Measurements from ENCODE around the gene KDSR. TPM values are rescaled to one million over a fixed set of nuclear protein-coding genes. Genes with fewer than 3 reads are reported as not detected.

The KDSR gene
- total RNA-seq = 10 to 100 TPM; 31.3 to 31.5 TPM
- 10 to 100 TPM; 33.8 to 39.1 TPM for polyA plus RNA-seq (ENCODE audit: insufficient read length in 2 of 2)
- long read RNA-seq, donor 1, full-length matches to known transcripts = 16 of 47 reads
- long read RNA-seq, donor 1, partial matches to known transcripts = 0 of 47 reads
- long read RNA-seq, donor 1, other reads (novel, unspliced or antisense) = 31 of 47 reads
- long read RNA-seq, donor 2, full-length matches to known transcripts = 6 of 15 reads
- long read RNA-seq, donor 2, partial matches to known transcripts = 0 of 15 reads
- long read RNA-seq, donor 2, other reads (novel, unspliced or antisense) = 9 of 15 reads
- long read RNA-seq, donor 3, full-length matches to known transcripts = 2 of 2 reads
- long read RNA-seq, donor 3, partial matches to known transcripts = 0 of 2 reads
- long read RNA-seq, donor 3, other reads (novel, unspliced or antisense) = 0 of 2 reads
- long read RNA-seq, donor 4, full-length matches to known transcripts = 2 of 2 reads
- long read RNA-seq, donor 4, partial matches to known transcripts = 0 of 2 reads
- long read RNA-seq, donor 4, other reads (novel, unspliced or antisense) = 0 of 2 reads

- 0% methylated on average over 87 of the region's 90 CpGs for WGBS (ENCODE audit: insufficient coverage)
- Histone ChIP-seq H3K4me1 (ENCODE audit: control insufficient read depth, insufficient read depth, low read length) (peaks cover 13% of the 10 kb centered on the region), H3K4me3 (ENCODE audit: low read depth, low read length) (peak within 1 kb of the TSS; percentile 87), H3K27ac (ENCODE audit: low read depth, low read length) (peak within 1 kb of the TSS; percentile 95), H3K9me3 (ENCODE audit: control insufficient read depth, insufficient read depth, low read length) (no peaks in the 10 kb centered on the region), H3K27me3 (ENCODE audit: control insufficient read depth, insufficient read depth, low read length) (no peaks in the 10 kb centered on the region), H3K36me3 (ENCODE audit: control insufficient read depth, insufficient read depth, low read length) (no peaks in the 10 kb centered on the region)
- peak; percentile 87 to 99 (median 91) for DNase-seq (ENCODE audit: low read depth in 4 of 6, low spot score in 6 of 6)
Measured at GRCh38 chr18:63367053-63367953, at the start of gene KDSR. TSS of gene KDSR (minus strand) at chr18:63367206. CDS start at chr18:63367118, 88 bp downstream.

DNA sequence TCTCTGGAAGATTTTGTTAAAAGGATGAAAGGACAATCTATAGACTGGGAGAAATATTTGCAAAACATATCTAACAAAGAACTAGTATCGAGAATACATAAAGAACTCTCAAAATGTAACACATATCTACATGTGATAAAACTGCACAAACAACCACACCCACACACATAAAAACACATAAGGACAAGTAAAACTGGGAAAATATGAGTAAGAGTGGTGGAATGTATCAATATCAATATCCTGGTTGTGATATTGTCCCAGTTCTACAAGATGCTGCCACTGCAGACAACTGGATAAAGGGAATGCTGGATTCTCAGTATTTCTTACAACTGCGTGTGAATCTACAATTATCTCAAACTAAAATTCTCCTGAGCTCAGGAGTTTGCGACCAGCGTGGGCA lies 45.9 kb upstream of the KDSR start:
- no peak overlapping the region for H3K4me3 ChIP-seq (ENCODE audit: low read depth, low read length)
- H3K36me3 ChIP-seq (ENCODE audit: control insufficient read depth, insufficient read depth, low read length) = peaks cover 21% of the 10 kb centered on the region
- no peaks in the 10 kb centered on the region for H3K4me1 ChIP-seq (ENCODE audit: control insufficient read depth, insufficient read depth, low read length)
- DNase-seq (ENCODE audit: low read depth in 4 of 6, low spot score in 6 of 6) = no peak
- no peaks in the 10 kb centered on the region for H3K9me3 ChIP-seq (ENCODE audit: control insufficient read depth, insufficient read depth, low read length)
- no peak overlapping the region for H3K27ac ChIP-seq (ENCODE audit: low read depth, low read length)
- no peaks in the 10 kb centered on the region for H3K27me3 ChIP-seq (ENCODE audit: control insufficient read depth, insufficient read depth, low read length)
- WGBS (ENCODE audit: insufficient coverage) = no CpG with 5 or more reads among the region's 4 CpGs

GRCh38 chr18:63410792-63411191 lies 43.8 kb upstream of the KDSR start:
- no peaks in the 10 kb centered on the region for H3K9me3 ChIP-seq (ENCODE audit: control insufficient read depth, insufficient read depth, low read length)
- no peaks in the 10 kb centered on the region for H3K4me1 ChIP-seq (ENCODE audit: control insufficient read depth, insufficient read depth, low read length)
- H3K36me3 ChIP-seq (ENCODE audit: control insufficient read depth, insufficient read depth, low read length) = peaks cover 12% of the 10 kb centered on the region

DNA sequence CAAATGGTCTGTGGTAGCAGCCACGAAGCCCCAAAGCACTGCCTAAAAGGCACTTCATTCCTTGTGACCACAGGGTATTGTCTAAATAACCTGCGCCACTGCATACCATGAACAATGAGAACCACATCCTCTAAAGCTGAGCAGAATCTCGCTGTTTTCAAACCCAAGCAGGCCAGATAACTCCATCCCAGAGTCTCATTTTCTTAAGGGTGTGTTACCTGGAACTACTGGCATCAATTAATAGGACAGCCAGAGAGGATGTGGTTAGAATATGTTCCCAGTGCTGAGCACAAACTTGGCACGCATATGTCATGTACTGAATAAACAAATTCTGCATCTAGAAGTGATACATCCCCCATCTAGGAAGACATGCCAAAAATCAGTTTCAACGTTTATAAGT lies 42.3 kb upstream of the KDSR start:
- Histone ChIP-seq H3K9me3 (ENCODE audit: control insufficient read depth, insufficient read depth, low read length) (no peaks in the 10 kb centered on the region), H3K4me1 (ENCODE audit: control insufficient read depth, insufficient read depth, low read length) (no peaks in the 10 kb centered on the region), H3K27ac (ENCODE audit: low read depth, low read length) (no peak overlapping the region), H3K36me3 (ENCODE audit: control insufficient read depth, insufficient read depth, low read length) (peaks cover 10% of the 10 kb centered on the region), H3K4me3 (ENCODE audit: low read depth, low read length) (no peak overlapping the region), H3K27me3 (ENCODE audit: control insufficient read depth, insufficient read depth, low read length) (no peaks in the 10 kb centered on the region)
- DNase-seq (ENCODE audit: low read depth in 4 of 6, low spot score in 6 of 6) = no peak
- 100% methylated on average over 1 of the region's 5 CpGs for WGBS (ENCODE audit: insufficient coverage)

More at GRCh38 chr18:63410792-63411191, 43.8 kb upstream of the KDSR start:
- DNase-seq (ENCODE audit: low read depth in 4 of 6, low spot score in 6 of 6) = no peak
- Histone ChIP-seq H3K27ac (ENCODE audit: low read depth, low read length) (no peak overlapping the region), H3K27me3 (ENCODE audit: control insufficient read depth, insufficient read depth, low read length) (no peaks in the 10 kb centered on the region), H3K4me3 (ENCODE audit: low read depth, low read length) (no peak overlapping the region)
- no CpG with 5 or more reads among the region's 4 CpGs for WGBS (ENCODE audit: insufficient coverage)

DNA sequence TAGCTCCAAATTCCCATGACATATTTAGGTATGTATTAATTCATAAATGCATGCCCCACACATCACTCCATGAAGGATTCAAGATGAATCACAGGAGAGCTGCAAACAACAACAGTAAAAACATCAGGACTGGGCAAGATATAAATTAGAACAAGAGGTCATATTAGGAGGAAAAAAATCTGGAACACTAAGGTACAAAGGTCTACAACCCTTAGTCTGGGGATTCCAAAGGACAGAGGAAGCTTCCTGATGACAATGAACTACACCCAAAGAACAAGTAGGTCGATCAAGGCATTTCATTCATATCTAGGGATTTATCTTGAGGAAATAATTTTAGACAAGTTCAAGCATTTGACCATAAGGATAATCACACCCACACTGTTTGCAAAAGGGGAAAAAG lies 40.7 kb upstream of the KDSR start:
- Histone ChIP-seq H3K9me3 (ENCODE audit: control insufficient read depth, insufficient read depth, low read length) (no peaks in the 10 kb centered on the region), H3K27me3 (ENCODE audit: control insufficient read depth, insufficient read depth, low read length) (no peaks in the 10 kb centered on the region), H3K4me3 (ENCODE audit: low read depth, low read length) (no peak overlapping the region), H3K36me3 (ENCODE audit: control insufficient read depth, insufficient read depth, low read length) (peaks cover 9% of the 10 kb centered on the region), H3K27ac (ENCODE audit: low read depth, low read length) (no peak overlapping the region), H3K4me1 (ENCODE audit: control insufficient read depth, insufficient read depth, low read length) (no peaks in the 10 kb centered on the region)
- DNase-seq (ENCODE audit: low read depth in 4 of 6, low spot score in 6 of 6) = no peak
- no CpG with 5 or more reads among the region's 1 CpG for WGBS (ENCODE audit: insufficient coverage)

GRCh38 chr18:63405986-63406385 lies 39.0 kb upstream of the KDSR start:
- Histone ChIP-seq H3K27ac (ENCODE audit: low read depth, low read length) (no peak overlapping the region), H3K36me3 (ENCODE audit: control insufficient read depth, insufficient read depth, low read length) (peaks cover 21% of the 10 kb centered on the region), H3K9me3 (ENCODE audit: control insufficient read depth, insufficient read depth, low read length) (no peaks in the 10 kb centered on the region), H3K4me1 (ENCODE audit: control insufficient read depth, insufficient read depth, low read length) (no peaks in the 10 kb centered on the region), H3K27me3 (ENCODE audit: control insufficient read depth, insufficient read depth, low read length) (no peaks in the 10 kb centered on the region), H3K4me3 (ENCODE audit: low read depth, low read length) (no peak overlapping the region)
- DNase-seq (ENCODE audit: low read depth in 4 of 6, low spot score in 6 of 6) = no peak
- 88% methylated on average over 2 of the region's 3 CpGs for WGBS (ENCODE audit: insufficient coverage)

GRCh38 chr18:63402246-63403162 lies 35.5 kb upstream of the KDSR start:
- Histone ChIP-seq H3K27ac (ENCODE audit: low read depth, low read length) (no peak overlapping the region), H3K9me3 (ENCODE audit: control insufficient read depth, insufficient read depth, low read length) (no peaks in the 10 kb centered on the region), H3K36me3 (ENCODE audit: control insufficient read depth, insufficient read depth, low read length) (peaks cover 31% of the 10 kb centered on the region), H3K4me3 (ENCODE audit: low read depth, low read length) (no peak overlapping the region), H3K27me3 (ENCODE audit: control insufficient read depth, insufficient read depth, low read length) (no peaks in the 10 kb centered on the region), H3K4me1 (ENCODE audit: control insufficient read depth, insufficient read depth, low read length) (no peaks in the 10 kb centered on the region)
- 94% methylated on average over 3 of the region's 8 CpGs for WGBS (ENCODE audit: insufficient coverage)
- DNase-seq (ENCODE audit: low read depth in 4 of 6, low spot score in 6 of 6) = no peak

- Histone ChIP-seq H3K36me3 (ENCODE audit: control insufficient read depth, insufficient read depth, low read length) (peaks cover 40% of the 10 kb centered on the region), H3K4me3 (ENCODE audit: low read depth, low read length) (no peak overlapping the region), H3K4me1 (ENCODE audit: control insufficient read depth, insufficient read depth, low read length) (no peaks in the 10 kb centered on the region), H3K9me3 (ENCODE audit: control insufficient read depth, insufficient read depth, low read length) (no peaks in the 10 kb centered on the region), H3K27ac (ENCODE audit: low read depth, low read length) (no peak overlapping the region), H3K27me3 (ENCODE audit: control insufficient read depth, insufficient read depth, low read length) (no peaks in the 10 kb centered on the region)
- DNase-seq (ENCODE audit: low read depth in 4 of 6, low spot score in 6 of 6) = no peak
- no CpG with 5 or more reads among the region's 3 CpGs for WGBS (ENCODE audit: insufficient coverage)
Measured at GRCh38 chr18:63399300-63399699, 32.3 kb upstream of the KDSR start.

- WGBS (ENCODE audit: insufficient coverage) = no CpG with 5 or more reads among the region's 1 CpG
- Histone ChIP-seq H3K4me1 (ENCODE audit: control insufficient read depth, insufficient read depth, low read length) (no peaks in the 10 kb centered on the region), H3K27ac (ENCODE audit: low read depth, low read length) (no peak overlapping the region), H3K4me3 (ENCODE audit: low read depth, low read length) (no peak overlapping the region), H3K9me3 (ENCODE audit: control insufficient read depth, insufficient read depth, low read length) (no peaks in the 10 kb centered on the region), H3K27me3 (ENCODE audit: control insufficient read depth, insufficient read depth, low read length) (no peaks in the 10 kb centered on the region), H3K36me3 (ENCODE audit: control insufficient read depth, insufficient read depth, low read length) (peaks cover 41% of the 10 kb centered on the region)
- no peak for DNase-seq (ENCODE audit: low read depth in 4 of 6, low spot score in 6 of 6)
Measured at GRCh38 chr18:63397349-63397748, 30.3 kb upstream of the KDSR start.

All from spinal cord (tissue), 10 donors.